GM10847 (cell line): ENCODE data around the gene YY1AP1.

ENCODE experiments used
- POLR2A ChIP-seq: IDR thresholded peaks from 2 replicates; pipeline ENCODE4 v1.6.1; 2011; ENCODE audit not compliant: insufficient read length; ENCODE audit errors: extremely low read depth

Gene YY1AP1, protein sequence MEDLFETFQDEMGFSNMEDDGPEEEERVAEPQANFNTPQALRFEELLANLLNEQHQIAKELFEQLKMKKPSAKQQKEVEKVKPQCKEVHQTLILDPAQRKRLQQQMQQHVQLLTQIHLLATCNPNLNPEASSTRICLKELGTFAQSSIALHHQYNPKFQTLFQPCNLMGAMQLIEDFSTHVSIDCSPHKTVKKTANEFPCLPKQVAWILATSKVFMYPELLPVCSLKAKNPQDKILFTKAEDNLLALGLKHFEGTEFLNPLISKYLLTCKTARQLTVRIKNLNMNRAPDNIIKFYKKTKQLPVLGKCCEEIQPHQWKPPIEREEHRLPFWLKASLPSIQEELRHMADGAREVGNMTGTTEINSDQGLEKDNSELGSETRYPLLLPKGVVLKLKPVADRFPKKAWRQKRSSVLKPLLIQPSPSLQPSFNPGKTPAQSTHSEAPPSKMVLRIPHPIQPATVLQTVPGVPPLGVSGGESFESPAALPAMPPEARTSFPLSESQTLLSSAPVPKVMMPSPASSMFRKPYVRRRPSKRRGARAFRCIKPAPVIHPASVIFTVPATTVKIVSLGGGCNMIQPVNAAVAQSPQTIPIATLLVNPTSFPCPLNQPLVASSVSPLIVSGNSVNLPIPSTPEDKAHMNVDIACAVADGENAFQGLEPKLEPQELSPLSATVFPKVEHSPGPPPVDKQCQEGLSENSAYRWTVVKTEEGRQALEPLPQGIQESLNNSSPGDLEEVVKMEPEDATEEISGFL

DNA sequence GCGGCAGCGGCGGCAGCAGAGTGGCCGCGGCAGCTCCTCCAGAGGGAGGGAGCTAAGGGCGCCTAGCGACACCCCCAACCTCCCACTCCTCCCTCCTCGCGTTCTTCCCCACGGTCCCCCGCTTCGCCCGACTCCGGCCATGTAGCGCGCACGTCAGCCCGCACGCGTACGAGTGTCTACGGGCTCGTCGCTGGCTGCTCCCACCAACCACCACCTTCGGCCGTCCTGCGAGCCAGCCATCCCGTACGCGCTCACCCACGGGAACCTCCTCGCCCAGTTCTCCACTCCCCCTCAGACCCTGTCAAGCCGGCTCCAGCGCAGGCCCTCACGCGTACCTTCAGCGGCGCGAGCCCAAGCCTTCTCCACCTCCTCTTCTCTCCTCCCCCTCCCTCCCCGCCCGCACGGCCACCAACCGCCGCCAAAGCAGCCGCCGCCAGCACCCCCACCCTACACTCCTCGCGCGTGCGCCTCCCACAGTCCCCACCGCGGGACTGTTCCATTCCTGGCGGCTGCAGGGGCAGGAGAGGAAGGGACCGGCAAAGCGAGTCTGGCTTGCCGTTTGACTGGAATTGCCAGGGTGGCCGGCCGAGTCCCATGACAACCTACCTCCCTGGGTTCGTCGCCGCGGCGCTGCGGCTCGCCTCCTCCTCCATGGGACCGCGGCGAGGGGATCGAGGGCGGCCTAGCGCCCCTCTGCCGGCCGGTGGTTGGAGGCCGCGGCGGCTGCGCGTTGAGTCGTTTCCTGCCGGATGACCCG is at the start of gene YY1AP1:
TSS of gene YY1AP1 (minus strand) at position 451 of the 757 bp plus-strand sequence. CDS start 8,338 bp downstream, outside the sequence.
- TF ChIP-seq POLR2A, result no peak

DNA sequence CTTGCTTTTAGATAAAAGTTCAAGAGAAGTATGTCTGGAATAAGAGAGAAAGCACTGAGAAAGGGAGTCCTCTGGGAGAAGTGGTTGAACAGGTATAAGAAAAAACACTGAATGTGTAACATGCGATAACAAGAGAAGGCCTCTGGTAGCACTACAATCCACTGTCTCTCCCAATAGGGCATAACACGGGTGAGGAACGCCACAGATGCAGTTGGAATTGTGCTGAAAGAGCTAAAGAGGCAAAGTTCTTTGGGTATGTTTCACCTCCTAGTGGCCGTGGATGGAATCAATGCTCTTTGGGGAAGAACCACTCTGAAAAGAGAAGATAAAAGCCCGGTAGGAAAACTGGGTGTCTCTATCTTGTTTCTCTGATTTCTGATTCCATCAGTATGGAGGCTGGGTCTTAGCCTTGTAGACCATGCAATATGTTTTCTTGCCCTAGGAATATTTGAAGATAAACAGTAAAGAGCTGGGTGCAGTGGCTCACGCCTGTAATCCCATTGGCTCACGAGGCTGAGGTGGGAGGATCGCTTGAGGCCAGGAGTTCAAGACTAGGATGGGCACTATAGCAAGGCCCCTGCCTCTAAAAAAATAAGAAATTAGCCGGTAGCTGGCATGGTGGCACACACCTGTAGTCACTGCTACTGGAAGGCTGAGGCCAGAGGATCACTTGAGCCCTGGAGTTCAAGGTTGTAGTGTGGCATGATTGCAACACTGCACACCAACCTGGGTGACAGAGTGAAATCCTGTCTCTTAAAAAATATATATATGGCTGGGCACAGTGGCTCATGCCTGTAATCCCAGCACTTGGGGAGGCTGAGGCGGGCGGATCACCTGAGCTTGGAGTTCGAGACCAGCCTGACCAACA is 40.7 kb upstream of the YY1AP1 start:
- TF ChIP-seq POLR2A, result no peak

DNA sequence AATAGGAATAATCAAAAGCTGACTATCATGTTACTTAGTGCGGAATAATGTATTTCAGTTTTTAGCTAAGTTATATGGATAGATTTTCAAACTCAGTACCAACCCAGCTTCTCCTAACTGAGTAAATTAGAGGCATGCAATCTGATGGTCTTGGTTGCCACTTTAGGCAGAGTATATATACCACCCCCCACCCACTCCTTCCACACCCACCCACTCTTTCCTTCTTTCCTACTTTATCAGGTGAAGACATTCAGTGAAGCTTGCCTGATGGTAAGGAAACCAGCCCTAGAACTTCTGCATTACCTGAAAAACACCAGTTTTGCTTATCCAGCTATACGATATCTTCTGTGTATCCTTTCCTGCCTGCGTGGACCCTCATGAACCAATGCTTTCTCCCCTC is 36.6 kb upstream of the YY1AP1 start:
- TF ChIP-seq POLR2A, result no peak

DNA sequence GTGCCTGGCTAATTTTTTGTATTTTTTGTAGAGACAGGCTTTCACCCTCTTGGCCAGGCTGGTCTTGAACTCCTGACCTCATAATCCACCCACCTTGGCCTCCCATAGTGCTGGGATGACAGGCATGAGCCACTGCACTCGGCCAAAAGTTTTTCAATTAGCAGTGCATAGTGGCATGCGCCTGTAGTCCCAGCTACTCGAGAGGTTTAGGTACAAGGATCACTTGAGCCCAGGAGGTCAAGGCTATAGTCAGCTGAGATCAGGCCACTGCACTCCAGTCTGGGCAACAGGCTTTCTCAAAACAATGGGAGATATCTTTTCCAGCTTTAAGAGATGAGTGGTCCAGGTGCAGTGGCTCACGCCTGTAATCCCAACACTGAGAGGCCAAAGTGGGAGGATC is 31.1 kb upstream of the YY1AP1 start:
- no peak for TF ChIP-seq POLR2A

DNA sequence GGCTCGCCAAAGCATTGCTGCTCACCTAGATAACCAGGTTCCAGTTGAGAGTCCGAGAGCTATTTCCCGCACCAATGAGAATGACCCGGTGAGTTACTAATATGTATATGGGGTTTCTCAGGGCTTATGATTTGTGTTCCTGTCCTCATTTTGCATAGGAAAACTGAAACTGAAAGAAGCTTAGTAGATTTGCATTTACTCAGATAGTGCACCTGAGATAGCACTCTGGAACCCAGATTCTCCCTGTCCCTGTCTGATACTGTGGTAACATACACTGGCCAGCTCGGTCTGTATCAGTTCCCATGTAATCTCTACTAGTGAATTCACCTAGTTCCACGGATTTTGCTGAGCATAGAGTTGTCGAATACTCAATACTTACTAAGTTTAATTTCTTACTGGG is 28.5 kb upstream of the YY1AP1 start:
- TF ChIP-seq POLR2A, result no peak

DNA sequence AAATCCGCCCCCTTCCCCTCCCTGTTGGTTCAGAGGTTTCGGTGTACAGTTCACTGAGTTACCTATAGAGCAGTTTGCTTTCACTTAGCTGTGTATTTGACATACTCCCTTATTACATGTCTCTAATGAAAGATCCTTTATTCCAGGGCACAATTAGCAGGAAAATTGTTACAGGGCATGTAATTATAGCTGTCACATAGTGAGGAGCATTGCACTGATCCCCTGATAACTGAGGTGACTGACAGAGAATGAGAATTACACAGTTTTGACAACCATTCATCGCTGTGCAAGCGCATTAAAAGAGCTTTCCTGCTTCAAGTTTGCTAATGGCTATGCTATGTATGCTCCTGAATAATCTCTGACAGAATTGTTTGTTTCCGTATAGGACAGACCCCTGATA is 27.2 kb upstream of the YY1AP1 start:
- no peak for TF ChIP-seq POLR2A

DNA sequence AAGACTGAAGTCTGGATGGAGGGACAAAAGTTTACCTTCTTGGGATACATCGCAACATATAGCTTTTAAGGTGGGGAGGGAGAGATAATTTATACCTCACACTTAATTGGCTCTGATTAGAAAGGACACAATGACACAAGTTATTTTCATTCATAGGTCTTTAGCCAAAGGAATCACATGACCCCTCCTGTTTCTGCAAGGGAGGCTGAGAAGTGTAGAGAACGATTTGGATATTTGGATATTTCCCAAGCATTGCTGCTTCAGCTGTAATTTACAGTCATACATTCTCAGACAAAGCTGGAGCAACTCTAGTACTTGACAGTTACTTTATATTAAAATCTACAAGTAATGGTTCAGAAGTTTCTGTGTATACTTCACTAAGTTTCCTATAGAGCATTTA is 24.5 kb upstream of the YY1AP1 start:
- no peak for TF ChIP-seq POLR2A

DNA sequence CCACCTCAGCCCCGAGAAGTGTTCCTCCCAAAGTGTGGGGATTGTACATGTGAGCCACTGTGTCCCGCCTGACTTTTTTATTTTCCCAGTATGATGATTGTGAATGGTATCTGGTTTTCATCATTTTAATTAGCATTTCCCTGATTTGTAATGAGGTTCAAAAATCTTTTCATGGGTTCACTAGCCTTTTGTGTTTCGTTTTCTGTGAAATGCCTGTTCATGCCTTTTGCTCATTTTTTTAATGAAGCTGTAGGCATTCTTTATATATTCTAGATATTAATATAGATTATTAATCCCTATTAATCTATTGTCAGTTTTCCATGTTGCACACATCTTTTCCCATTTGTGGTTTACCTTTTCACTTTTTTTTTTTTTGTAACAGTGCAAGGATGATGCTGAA is 20.8 kb upstream of the YY1AP1 start:
- no peak for TF ChIP-seq POLR2A

DNA sequence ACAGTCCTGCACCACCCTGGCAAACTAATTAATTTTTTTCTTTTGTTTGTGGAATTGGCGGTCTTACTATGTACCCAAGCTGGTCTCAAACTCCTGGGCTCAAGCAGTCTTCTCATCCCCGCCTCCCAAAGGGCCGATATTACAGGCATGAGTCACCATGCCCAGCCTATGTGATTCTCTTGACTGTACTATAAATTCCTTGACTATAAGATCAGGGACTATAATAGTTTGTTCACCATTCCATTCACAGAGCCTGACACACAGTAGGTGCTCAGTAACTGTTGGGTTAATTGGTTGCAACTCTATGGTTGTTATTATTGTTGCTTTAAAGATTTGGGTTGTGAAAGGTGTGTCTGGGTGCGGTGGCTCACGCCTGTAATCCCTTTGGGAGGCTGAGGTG is 17.6 kb upstream of the YY1AP1 start:
- TF ChIP-seq POLR2A, result no peak

DNA sequence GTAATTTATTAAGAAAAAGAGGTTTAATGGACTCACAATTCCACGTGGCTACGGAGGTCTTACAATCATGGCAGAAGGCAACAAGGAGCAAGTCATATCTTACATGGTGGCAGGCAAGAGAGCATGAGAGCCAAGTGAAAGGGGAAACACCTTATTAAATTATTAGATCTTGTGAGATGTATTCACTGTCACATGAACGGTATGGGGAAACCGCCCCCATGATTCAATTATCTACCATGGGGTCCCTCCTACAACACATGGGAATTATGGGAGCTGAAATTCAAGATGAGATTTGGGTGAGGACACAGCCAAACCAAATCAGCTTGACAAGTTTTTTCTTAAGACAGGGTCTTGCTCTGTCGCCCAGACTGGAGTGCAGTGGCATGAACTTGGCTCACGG is 14.6 kb upstream of the YY1AP1 start:
- TF ChIP-seq POLR2A, result no peak

DNA sequence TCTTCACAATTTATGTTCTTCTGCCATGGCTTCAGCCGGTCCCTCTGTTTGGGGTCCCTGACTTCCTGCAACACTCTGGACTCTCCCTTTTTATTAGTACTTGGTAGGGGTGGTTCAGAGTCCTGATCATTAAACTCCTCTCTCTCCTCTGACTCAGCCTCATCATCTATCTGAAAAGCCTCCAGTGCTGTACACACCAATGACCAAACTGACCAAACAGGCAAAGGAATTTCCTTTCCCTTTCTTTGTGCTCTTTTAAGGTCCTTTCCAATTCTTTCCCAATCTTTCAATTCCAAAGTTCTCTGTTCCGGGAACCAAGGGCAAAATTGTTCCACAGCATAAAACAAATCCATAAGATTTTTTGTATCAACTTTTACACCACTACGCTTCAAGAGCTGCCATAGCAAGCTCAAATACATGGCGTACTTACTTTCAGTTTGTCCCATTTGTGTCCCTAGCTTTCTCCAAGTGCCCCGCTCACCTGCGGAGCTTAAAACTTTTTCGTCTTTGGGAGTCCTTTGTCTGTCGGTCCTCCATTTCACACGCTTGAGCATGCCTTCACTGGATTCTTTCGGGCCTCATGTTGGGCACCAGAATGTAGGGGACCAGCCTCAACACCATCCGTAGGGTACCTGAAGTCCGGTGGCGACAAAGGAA is 9.9 kb upstream of the YY1AP1 start:
- TF ChIP-seq POLR2A, result no peak

DNA sequence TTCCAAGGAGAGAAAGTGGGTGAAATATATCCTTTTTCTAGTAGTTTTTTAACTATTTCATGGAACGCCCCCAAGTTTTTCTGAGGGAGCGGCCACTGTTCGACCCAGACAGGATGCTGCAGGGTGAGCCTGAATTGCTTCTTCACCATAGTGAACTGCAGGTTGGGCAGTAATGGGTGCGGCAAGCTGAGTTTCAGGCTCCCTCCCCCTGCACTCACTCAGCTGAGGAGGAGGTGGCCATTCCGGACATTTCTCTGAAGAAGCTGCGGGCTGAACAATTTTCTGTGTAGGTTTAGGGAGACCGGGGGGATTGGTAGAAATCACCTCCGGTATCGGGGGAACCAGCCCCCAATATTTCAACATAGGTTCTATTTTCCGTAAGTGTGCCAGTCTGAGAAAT is 8.5 kb upstream of the YY1AP1 start:
- no peak for TF ChIP-seq POLR2A

DNA sequence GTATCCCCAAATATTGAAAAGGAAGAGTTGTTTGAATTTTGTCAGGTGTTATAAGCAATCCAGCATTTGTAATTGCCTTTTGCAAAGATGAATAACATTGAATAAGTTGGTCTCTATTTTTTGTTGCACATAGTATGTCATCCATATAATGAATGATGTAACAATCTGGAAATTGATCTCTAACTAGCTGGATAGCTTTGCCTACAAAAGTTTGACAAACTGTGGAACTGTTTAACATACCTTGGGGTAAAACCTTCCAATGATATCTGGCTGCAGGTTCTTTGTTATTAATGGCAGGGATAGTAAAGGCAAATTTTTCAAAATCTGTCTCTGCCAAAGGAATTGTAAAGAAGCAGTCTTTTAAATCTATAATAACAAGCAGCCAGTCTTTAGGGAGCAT is 8.0 kb upstream of the YY1AP1 start:
- no peak for TF ChIP-seq POLR2A

DNA sequence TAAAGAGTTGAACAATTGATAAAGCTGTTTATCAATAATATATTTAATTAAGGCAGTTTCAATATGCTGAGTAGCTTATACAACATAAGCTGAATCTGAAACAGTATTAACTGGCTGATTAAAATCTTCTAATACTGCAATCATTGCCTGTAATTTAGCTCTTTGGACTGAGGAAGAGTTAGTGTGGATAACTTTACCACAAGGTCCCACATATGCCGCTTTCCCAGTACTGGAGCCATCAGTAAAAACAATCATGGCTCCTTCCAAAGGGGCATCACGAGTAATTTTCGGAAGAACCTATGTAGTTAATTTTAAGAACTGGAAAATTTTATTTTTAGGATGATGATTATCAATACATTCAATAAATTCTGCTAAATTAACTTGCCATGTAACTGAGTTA is 7.0 kb upstream of the YY1AP1 start:
- no peak for TF ChIP-seq POLR2A

DNA sequence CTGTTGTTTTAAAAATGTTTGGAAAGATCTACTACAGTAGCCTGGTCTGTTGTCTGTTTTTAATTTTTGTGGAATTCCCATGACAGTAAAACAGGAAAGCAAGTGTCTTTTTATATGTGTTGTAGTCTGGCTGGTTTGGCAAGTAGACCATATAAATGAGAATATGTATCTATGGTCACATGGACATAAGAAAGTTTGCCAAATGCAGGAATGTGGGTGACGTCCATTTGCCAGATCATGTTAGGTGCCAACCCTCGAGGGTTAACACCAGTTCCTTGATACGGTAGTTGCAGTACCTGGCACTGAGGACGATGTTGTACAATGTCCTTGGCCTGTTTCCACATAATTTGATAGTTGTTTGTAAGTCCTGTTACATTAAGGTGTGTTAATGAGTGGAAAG is 6.5 kb upstream of the YY1AP1 start:
- no peak for TF ChIP-seq POLR2A

DNA sequence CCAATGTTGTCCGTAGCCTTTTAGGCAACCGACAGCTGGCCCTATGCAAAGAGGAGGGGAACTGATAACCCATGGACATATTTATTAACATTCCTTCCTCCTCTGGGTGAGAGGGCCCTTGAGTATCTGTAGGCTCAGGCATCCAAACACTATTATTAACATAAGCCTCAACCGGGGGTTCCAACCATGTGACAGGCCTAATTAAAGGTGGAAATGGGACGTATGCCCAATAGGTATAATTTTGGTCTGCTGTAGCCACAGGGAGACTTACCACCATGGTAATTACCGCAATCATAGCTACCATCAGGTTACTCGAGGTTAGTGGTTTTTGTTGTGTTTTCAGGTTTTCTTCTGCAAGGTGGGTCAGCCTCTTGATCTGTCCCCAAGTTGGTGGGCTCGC is 5.6 kb upstream of the YY1AP1 start:
- TF ChIP-seq POLR2A, result no peak
